ENCODE measurements around the gene S100A14. TPM values are rescaled to one million over a fixed set of nuclear protein-coding genes. Genes with fewer than 3 reads are reported as not detected.

The S100A14 gene
- total RNA-seq, 2 experiments from 2014 or later = not detected

- CTCF ChIA-PET = interaction anchor here (1.1 to 3.0 kb wide), 2 partner anchors 9 to 135 kb away, joined by 3 to 11 read pairs; partner anchors contain the start of gene CHTOP
- POLR2A ChIA-PET = no interaction called here
Measured at GRCh38 chr1:153643100-153643499, 27.0 kb upstream of the S100A14 start.

DNA sequence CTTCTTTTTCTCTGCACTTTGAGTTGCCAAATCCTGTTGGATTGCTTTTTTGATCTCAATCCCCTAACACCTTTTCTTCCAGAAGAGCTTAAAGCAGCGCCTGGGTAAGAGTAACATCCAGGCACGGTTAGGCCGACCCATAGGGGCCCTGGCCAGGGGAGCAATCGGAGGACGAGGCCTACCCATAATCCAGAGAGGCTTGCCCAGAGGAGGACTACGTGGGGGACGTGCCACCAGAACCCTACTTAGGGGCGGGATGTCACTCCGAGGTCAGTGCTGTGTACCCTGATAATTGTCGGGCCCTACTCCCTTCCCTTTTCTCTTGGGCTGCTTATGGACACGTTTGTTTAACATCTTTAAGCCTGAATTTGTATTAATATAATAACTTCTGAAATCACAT is 26.0 kb upstream of the S100A14 start:
- CTCF ChIA-PET = interaction anchor here (1.1 kb wide), 1 partner anchor 134 kb away, joined by 3 read pairs; no protein-coding TSS in a partner anchor
- POLR2A ChIA-PET = no interaction called here

DNA sequence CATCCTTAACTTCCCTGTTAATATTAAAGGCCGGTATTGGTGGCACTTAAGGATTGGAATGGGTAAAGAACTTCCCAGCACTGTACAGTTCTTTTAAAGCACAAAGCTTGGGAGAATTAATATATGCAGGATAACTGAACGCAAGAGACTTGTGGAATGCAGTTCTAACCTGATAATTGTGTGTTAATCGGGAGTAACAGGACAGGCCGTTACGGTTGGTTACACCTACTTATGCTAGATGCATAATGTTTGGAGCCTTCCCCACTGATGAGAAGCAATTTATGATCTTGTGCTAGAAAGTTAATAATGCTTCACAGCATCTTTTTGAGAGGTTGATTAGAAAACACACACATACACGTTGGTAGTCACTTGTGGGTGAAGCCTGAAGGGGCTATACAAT is 24.7 kb upstream of the S100A14 start:
- ChIA-PET CTCF (no interaction called here), POLR2A (interaction anchor here (0.6 kb wide), 1 partner anchor 31 kb away, joined by 4 read pairs; no protein-coding TSS in a partner anchor)

DNA sequence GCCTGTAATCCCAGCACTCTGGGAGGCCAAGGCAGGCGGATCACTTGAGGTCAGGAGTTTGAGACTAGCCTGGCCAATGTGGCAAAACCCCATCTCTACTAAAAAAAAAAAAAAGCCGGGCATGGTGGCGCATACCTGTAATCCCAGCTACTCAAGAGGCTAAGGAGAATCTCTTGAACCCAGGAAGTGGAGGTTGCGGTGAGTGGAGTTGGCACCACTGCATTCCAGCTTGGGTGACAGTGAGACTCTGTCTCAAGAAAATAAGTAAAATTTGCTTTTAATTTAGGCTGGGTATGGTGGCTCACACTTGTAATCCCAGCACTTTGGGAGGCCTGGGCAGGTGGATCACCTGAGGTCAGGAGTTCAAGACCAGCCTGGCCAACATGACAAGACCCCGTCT is 24.1 kb upstream of the S100A14 start:
- CTCF ChIA-PET = interaction anchor here (0.6 to 1.2 kb wide), 3 partner anchors 43 to 129 kb away, joined by 3 read pairs; no protein-coding TSS in a partner anchor
- POLR2A ChIA-PET = interaction anchor here (0.6 to 0.7 kb wide), 2 partner anchors 77 to 306 kb away, joined by 3 to 8 read pairs; partner anchors contain the start of gene DENND4B

DNA sequence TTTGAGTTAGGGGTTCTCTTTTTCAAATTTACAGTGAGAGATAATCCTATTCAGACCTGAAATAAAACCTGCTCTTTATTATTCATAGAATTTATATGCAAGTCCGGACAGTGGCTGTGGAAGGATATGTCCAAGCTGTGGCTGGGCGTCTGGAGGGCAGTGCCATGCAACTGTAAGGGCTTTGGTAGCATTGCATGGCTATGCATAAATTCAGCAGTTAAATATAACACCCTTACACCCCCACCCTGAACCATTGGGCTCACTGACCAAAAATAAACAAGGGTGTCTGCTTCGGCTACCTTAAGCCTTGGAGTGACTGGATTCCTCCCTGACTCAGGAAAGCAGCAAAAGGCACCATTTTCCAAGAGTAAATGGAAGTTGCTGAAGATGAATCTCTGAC is 23.2 kb upstream of the S100A14 start:
- POLR2A ChIA-PET = interaction anchor here (0.8 to 1.3 kb wide), 2 partner anchors 9 to 29 kb away, joined by 3 to 4 read pairs; no protein-coding TSS in a partner anchor
- CTCF ChIA-PET = interaction anchor here (0.7 to 1.9 kb wide), 3 partner anchors 24 to 128 kb away, joined by 3 to 6 read pairs (median 3); no protein-coding TSS in a partner anchor

DNA sequence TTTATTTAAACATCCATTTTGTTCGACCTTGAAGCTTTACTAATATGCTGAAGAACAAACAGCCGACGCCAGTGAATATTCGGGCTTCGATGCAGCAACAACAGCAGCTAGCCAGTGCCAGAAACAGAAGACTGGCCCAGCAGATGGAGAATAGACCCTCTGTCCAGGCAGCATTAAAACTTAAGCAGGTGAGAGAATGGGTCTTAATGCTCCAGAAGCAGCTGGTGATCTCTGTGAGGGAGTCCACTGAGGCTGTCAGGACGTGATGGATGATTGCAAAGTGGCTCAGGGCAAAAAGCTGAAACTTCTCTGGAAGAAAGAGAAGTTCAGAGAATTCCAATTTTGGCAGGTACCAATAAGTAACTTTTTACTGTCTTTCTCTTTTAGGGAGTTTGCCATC is 22.1 kb upstream of the S100A14 start:
- POLR2A ChIA-PET = no interaction called here
- CTCF ChIA-PET = interaction anchor here (1.9 kb wide), 1 partner anchor 34 kb away, joined by 6 read pairs; no protein-coding TSS in a partner anchor

GRCh38 chr1:153636312-153636711 is 20.2 kb upstream of the S100A14 start:
- ChIA-PET POLR2A (no interaction called here), CTCF (interaction anchor here (0.7 to 2.7 kb wide), 5 partner anchors 70 to 200 kb away, joined by 3 to 8 read pairs (median 4); no protein-coding TSS in a partner anchor)

DNA sequence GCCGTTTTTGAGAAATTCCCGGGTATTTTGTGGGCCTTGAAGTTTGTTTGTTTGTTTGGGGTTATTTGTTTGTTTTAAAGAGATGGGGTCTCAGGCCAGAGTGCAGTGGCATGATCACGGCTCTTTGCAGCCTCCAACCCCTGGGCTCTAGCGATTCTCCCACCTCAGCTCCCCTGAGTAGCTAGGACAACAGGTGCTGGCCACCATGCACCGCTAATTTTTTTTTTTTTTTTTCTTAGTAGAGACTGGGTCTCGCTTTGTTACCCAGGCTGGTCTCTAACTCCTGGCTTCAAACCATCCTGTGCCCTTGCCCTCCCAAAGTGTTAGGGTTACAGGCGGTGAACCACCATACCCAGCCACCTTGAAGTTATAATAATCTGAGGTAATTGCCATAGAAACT is 19.7 kb upstream of the S100A14 start:
- CTCF ChIA-PET = interaction anchor here (0.7 to 2.7 kb wide), 8 partner anchors 9 to 200 kb away, joined by 3 to 15 read pairs (median 6); no protein-coding TSS in a partner anchor
- POLR2A ChIA-PET = interaction anchor here (0.8 to 2.7 kb wide), 7 partner anchors 12 to 104 kb away, joined by 3 to 20 read pairs (median 10); partner anchors contain the start of gene S100A4

- ChIA-PET POLR2A (interaction anchor here (0.5 to 2.7 kb wide), 23 partner anchors 13 to 356 kb away, joined by 3 to 20 read pairs (median 5); partner anchors contain the start of genes ILF2, RPS27, S100A14 and S100A2), CTCF (interaction anchor here (1.0 to 2.7 kb wide), 11 partner anchors 8 to 123 kb away, joined by 3 to 15 read pairs (median 7); partner anchors contain the start of genes ILF2 and S100A6)
Measured at GRCh38 chr1:153633754-153634665, 17.9 kb upstream of the S100A14 start, which contains the start of gene CHTOP. TSS of gene CHTOP (plus strand) at chr1:153634066. CDS start at chr1:153636589, 2,523 bp downstream.

DNA sequence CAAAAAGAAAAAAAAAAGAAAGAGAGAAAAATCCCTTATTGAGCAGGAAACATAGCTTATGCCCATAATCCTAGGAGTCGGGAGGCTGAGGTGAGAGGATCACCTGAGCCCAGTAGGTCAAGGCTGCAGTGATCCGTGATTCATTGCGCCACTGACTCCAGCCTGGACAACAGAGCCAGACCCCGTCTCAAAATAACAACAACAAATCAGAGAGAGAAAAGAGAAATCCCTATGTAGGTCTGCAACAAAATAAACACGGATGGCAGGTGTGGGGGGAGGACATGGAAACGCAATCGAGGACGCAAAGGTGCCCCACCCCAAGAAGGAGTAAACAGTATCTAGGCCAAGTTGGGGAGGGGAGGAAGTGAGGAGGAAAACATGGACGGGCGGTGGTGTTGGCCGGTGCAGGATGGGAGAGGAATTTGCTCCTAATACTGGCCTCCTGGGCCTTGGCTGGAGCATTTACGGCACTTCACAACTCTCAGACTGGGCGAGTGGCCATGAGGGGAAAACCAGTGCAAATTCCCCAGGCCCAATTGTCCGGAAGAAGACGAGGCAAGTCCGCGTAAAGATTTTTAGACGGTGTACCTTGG is 17.1 kb upstream of the S100A14 start:
- POLR2A ChIA-PET = interaction anchor here (0.5 to 2.7 kb wide), 17 partner anchors 13 to 357 kb away, joined by 3 to 20 read pairs (median 6); partner anchors contain the start of genes ILF2, RPS27, S100A14 and S100A2

GRCh38 chr1:153631047-153632022 is 15.2 kb upstream of the S100A14 start:
- ChIA-PET CTCF (interaction anchor here (0.6 kb wide), 1 partner anchor 1786 kb away, joined by 3 read pairs; no protein-coding TSS in a partner anchor), POLR2A (no interaction called here)

More for the DNA sequence above, 17.1 kb upstream of the S100A14 start:
- CTCF ChIA-PET = interaction anchor here (1.0 to 2.5 kb wide), 7 partner anchors 10 to 122 kb away, joined by 4 to 15 read pairs (median 8); partner anchors contain the start of gene S100A6

- ChIA-PET CTCF (interaction anchor here (0.6 to 1.4 kb wide), 2 partner anchors 120 to 133 kb away, joined by 3 to 4 read pairs; no protein-coding TSS in a partner anchor), POLR2A (no interaction called here)
Measured at GRCh38 chr1:153630384-153630783, 14.3 kb upstream of the S100A14 start.

- CTCF ChIA-PET = interaction anchor here (0.6 to 1.4 kb wide), 2 partner anchors 119 to 134 kb away, joined by 3 to 4 read pairs; no protein-coding TSS in a partner anchor
- POLR2A ChIA-PET = no interaction called here
Measured at GRCh38 chr1:153629971-153630370, 13.8 kb upstream of the S100A14 start.

- POLR2A ChIA-PET = interaction anchor here (0.6 kb wide), 1 partner anchor 106 kb away, joined by 3 read pairs; no protein-coding TSS in a partner anchor
- CTCF ChIA-PET = interaction anchor here (1.4 kb wide), 1 partner anchor 118 kb away, joined by 4 read pairs; no protein-coding TSS in a partner anchor
Measured at GRCh38 chr1:153629343-153629665, 13.2 kb upstream of the S100A14 start.

- ChIA-PET CTCF (no interaction called here), POLR2A (interaction anchor here (0.6 kb wide), 1 partner anchor 107 kb away, joined by 3 read pairs; no protein-coding TSS in a partner anchor)
Measured at GRCh38 chr1:153628638-153629342, 12.7 kb upstream of the S100A14 start.

DNA sequence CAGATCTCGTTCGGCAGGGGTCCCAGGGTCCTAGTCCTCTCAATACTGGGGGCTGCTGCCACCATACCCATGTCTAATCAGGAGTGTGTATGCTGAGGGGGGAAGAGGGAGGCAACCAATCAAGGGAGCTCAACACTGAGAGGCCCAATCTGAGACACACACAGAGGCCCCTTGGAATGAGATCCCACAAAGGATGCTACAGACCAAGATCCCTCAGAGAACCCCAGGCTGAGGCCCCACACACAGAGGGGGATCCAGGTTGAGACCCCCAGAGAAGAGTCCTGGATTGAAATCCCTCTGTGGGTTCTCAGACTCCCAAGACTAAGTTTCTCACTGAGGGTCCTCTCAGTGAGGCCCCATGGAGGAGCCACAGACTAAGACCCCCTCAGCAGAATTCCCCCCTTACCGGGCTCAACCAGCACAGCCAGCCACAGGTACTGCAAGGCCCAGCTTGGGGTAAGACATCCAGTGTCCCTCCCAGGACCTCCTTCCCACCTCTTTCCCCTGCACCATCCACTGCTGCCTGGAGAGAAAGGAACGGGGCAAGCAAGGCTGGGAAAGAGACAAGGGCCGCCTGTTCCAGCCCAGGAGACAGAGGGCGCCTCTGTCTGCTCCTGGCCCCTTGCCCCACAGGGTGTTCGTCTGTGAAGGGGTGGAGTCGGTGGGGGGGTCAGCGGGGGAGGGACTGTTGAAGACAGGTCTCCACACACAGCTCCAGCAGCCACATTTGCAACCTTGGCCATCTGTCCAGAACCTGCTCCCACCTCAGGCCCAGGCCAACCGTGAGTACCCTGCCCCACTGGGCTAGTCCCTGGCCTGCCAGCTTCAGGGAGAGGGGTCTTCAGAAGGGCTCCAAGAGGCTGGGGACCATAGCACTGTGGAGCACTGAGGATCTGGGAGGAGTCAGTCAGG is 11.8 kb upstream of the S100A14 start, which contains the start of gene S100A1:
S100A1 (plus strand) TSS at position 720 of the 912 bp plus-strand sequence. CDS start 2,088 bp downstream, outside the sequence.
- ChIA-PET POLR2A (no interaction called here), CTCF (interaction anchor here (1.2 to 1.3 kb wide), 2 partner anchors 10 to 118 kb away, joined by 3 to 4 read pairs; no protein-coding TSS in a partner anchor)
